ENCODE results near the gene ACOX3.

Gene ACOX3

GRCh38 chr4:8409264-8410065 lies 31.1 kb downstream of the ACOX3 start:
- in situ Hi-C loops (cut with MboI; ENCODE audit: low sequenced_read_pairs): loop anchor here (10.0 to 25.0 kb wide), 2 partner anchors 235 to 597 kb away; no protein-coding TSS in a partner anchor

- in situ Hi-C loops (cut with MboI; ENCODE audit: low sequenced_read_pairs): loop anchor here (10.0 to 25.0 kb wide), 2 partner anchors 233 to 595 kb away; no protein-coding TSS in a partner anchor
Observed at GRCh38 chr4:8407756-8408155, 32.8 kb downstream of the ACOX3 start.

GRCh38 chr4:8407316-8407715 lies 33.2 kb downstream of the ACOX3 start:
- in situ Hi-C loops (cut with MboI; ENCODE audit: low sequenced_read_pairs): loop anchor here (10.0 to 25.0 kb wide), 2 partner anchors 233 to 595 kb away; no protein-coding TSS in a partner anchor

GRCh38 chr4:8406887-8407286 lies 33.6 kb downstream of the ACOX3 start:
- in situ Hi-C loops (cut with MboI; ENCODE audit: low sequenced_read_pairs): loop anchor here (10.0 to 25.0 kb wide), 2 partner anchors 232 to 595 kb away; no protein-coding TSS in a partner anchor

- in situ Hi-C loops (cut with MboI; ENCODE audit: low sequenced_read_pairs): loop anchor here (10.0 to 25.0 kb wide), 2 partner anchors 231 to 593 kb away; no protein-coding TSS in a partner anchor
Observed at GRCh38 chr4:8405516-8405875, 35.0 kb downstream of the ACOX3 start.

- in situ Hi-C loops (cut with MboI; ENCODE audit: low sequenced_read_pairs): loop anchor here (5.0 to 25.0 kb wide), 3 partner anchors 163 to 593 kb away; no protein-coding TSS in a partner anchor
Observed at GRCh38 chr4:8404791-8405515, 35.6 kb downstream of the ACOX3 start.

GRCh38 chr4:8403976-8404375 lies 36.5 kb downstream of the ACOX3 start:
- in situ Hi-C loops (cut with MboI; ENCODE audit: low sequenced_read_pairs): loop anchor here (5.0 to 25.0 kb wide), 3 partner anchors 162 to 592 kb away; no protein-coding TSS in a partner anchor

GRCh38 chr4:8403173-8403753 lies 37.3 kb downstream of the ACOX3 start:
- in situ Hi-C loops (cut with MboI; ENCODE audit: low sequenced_read_pairs): loop anchor here (5.0 to 25.0 kb wide), 3 partner anchors 161 to 591 kb away; no protein-coding TSS in a partner anchor

- in situ Hi-C loops (cut with MboI; ENCODE audit: low sequenced_read_pairs): loop anchor here (5.0 to 25.0 kb wide), 3 partner anchors 160 to 590 kb away; no protein-coding TSS in a partner anchor
Observed at GRCh38 chr4:8402640-8403039, 37.9 kb downstream of the ACOX3 start.

- in situ Hi-C loops (cut with MboI; ENCODE audit: low sequenced_read_pairs): loop anchor here (5.0 to 25.0 kb wide), 3 partner anchors 160 to 590 kb away; no protein-coding TSS in a partner anchor
Observed at GRCh38 chr4:8402181-8402597, 38.3 kb downstream of the ACOX3 start.

GRCh38 chr4:8401665-8402064 lies 38.9 kb downstream of the ACOX3 start:
- in situ Hi-C loops (cut with MboI; ENCODE audit: low sequenced_read_pairs): loop anchor here (5.0 to 25.0 kb wide), 3 partner anchors 159 to 589 kb away; no protein-coding TSS in a partner anchor

- in situ Hi-C loops (cut with MboI; ENCODE audit: low sequenced_read_pairs): loop anchor here (5.0 to 25.0 kb wide), 3 partner anchors 158 to 588 kb away; no protein-coding TSS in a partner anchor
Observed at GRCh38 chr4:8400632-8401325, 39.7 kb downstream of the ACOX3 start.

GRCh38 chr4:8399298-8399697 lies 41.2 kb downstream of the ACOX3 start:
- in situ Hi-C loops (cut with MboI; ENCODE audit: low sequenced_read_pairs): no loop called here

- in situ Hi-C loops (cut with MboI; ENCODE audit: low sequenced_read_pairs): no loop called here
Observed at GRCh38 chr4:8398347-8398746, 42.2 kb downstream of the ACOX3 start.

GRCh38 chr4:8396762-8397406 lies 43.6 kb downstream of the ACOX3 start:
- in situ Hi-C loops (cut with MboI; ENCODE audit: low sequenced_read_pairs): no loop called here

GRCh38 chr4:8395504-8396296 lies 44.8 kb downstream of the ACOX3 start:
- in situ Hi-C loops (cut with MboI; ENCODE audit: low sequenced_read_pairs): no loop called here

GRCh38 chr4:8394806-8395205 lies 45.7 kb downstream of the ACOX3 start:
- in situ Hi-C loops (cut with MboI; ENCODE audit: low sequenced_read_pairs): no loop called here

- in situ Hi-C loops (cut with MboI; ENCODE audit: low sequenced_read_pairs): no loop called here
Observed at GRCh38 chr4:8394061-8394519, 46.4 kb downstream of the ACOX3 start.

- in situ Hi-C loops (cut with MboI; ENCODE audit: low sequenced_read_pairs): no loop called here
Observed at GRCh38 chr4:8393593-8394038, 46.9 kb downstream of the ACOX3 start.

Measured in HL-60/S4 (cell line).